ENCODE data around the gene OR8G5. TPM values are rescaled to one million over a fixed set of nuclear protein-coding genes. Genes with fewer than 3 reads are reported as not detected.

Gene OR8G5
- total RNA-seq, 4 donors from 2014 or later = not detected

DNA sequence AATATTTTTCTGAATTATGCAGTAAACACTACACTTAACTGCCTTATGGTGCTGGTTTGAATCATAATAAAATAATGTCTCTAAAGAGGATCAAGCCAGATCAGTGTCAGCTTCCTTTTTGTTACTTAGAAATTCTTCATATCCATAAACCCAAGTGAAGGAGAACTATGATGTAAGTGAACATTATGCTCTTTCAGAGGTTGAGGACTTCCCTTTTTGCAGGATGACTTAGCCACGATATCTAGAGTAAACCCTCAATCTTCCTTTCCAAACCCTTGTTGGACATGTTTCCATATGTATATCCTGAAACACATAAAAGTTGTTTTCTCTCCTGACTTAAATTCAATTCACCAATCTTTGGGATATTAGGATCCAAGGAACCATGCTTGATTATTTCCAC is 38.5 kb downstream of the OR8G5 start:
- no peak overlapping the region for H3K27ac ChIP-seq
- no peaks in the 10 kb centered on the region for H3K4me1 ChIP-seq
- H3K36me3 ChIP-seq = no peaks in the 10 kb centered on the region
- 63 to 77% methylated on average over 1 of the region's 1 CpG for WGBS, 2 donors
- TF ChIP-seq, protein P1, sequence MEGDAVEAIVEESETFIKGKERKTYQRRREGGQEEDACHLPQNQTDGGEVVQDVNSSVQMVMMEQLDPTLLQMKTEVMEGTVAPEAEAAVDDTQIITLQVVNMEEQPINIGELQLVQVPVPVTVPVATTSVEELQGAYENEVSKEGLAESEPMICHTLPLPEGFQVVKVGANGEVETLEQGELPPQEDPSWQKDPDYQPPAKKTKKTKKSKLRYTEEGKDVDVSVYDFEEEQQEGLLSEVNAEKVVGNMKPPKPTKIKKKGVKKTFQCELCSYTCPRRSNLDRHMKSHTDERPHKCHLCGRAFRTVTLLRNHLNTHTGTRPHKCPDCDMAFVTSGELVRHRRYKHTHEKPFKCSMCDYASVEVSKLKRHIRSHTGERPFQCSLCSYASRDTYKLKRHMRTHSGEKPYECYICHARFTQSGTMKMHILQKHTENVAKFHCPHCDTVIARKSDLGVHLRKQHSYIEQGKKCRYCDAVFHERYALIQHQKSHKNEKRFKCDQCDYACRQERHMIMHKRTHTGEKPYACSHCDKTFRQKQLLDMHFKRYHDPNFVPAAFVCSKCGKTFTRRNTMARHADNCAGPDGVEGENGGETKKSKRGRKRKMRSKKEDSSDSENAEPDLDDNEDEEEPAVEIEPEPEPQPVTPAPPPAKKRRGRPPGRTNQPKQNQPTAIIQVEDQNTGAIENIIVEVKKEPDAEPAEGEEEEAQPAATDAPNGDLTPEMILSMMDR (IDR thresholded peaks at IDR 0.05) = no peak
- TF ChIP-seq EP300 (IDR thresholded peaks at IDR 0.05) (no peak), POLR2A (IDR thresholded peaks at IDR 0.05) (no peak)
- H3K9me3 ChIP-seq = peaks cover 0 to 6% (median 0%) of the 10 kb centered on the region in 4 donors
- no peak overlapping the region for H3K4me3 ChIP-seq
- DNase-seq (ENCODE audit: low spot score in 2 of 2) = no peak
- H3K27me3 ChIP-seq = no peaks in the 10 kb centered on the region

DNA sequence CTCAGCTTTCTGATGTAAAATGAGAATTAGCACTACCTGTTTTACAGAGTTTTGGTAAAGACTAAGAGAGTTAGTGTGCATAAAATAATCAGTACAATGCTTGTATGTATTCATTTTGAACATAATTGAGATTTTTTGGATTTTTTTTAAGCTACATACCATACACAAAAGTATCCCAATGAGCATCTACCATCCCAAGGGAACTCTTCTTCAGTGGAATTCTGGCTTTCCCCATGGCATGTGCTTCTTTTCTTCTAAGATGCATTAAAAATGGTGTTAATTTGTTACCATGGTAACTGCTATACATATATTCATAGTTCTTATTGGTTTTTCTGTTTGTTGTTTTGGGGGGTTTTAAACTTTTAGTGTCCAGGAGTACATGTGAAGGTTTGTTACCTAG is 39.8 kb downstream of the OR8G5 start:
- Histone ChIP-seq H3K36me3 (no peaks in the 10 kb centered on the region), H3K27ac (no peak overlapping the region), H3K27me3 (no peaks in the 10 kb centered on the region), H3K9me3 (no peaks in the 10 kb centered on the region), H3K4me1 (no peaks in the 10 kb centered on the region), H3K4me3 (no peak overlapping the region)
- DNase-seq (ENCODE audit: low spot score in 2 of 2) = no peak
- no peak for TF ChIP-seq EP300 (IDR thresholded peaks at IDR 0.05)
- no peak for TF ChIP-seq POLR2A (IDR thresholded peaks at IDR 0.05)
- TF ChIP-seq, protein P1 (IDR thresholded peaks at IDR 0.05) = no peak

DNA sequence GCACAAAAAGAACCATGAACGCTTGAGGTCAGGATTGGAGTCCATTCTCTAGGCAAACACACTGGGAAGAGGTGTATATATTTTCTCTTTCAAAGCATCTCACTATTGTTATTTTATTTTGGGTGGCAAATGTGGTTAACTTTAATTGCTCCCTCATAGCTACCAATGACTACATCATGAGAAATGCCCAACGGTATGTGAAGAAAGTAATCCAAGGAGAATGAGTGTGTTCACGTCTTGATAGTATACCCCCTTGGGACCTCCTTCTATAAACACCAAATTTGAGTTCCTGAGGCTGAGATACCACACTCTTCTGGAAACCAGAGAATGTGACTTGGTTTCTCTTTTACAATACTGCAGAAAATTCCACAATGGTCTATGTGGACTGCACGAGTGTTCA is 41.7 kb downstream of the OR8G5 start:
- 78 to 82% methylated on average over 4 of the region's 4 CpGs for WGBS, 2 donors
- H3K36me3 ChIP-seq = no peaks in the 10 kb centered on the region
- no peaks in the 10 kb centered on the region for H3K9me3 ChIP-seq
- H3K27me3 ChIP-seq = no peaks in the 10 kb centered on the region
- no peak for DNase-seq (ENCODE audit: low spot score in 2 of 2)
- no peak for TF ChIP-seq POLR2A (IDR thresholded peaks at IDR 0.05)
- TF ChIP-seq EP300 (IDR thresholded peaks at IDR 0.05) = no peak
- TF ChIP-seq, protein P1 (IDR thresholded peaks at IDR 0.05) = no peak
- H3K4me3 ChIP-seq = no peak overlapping the region
- no peaks in the 10 kb centered on the region for H3K4me1 ChIP-seq
- H3K27ac ChIP-seq = no peak overlapping the region

DNA sequence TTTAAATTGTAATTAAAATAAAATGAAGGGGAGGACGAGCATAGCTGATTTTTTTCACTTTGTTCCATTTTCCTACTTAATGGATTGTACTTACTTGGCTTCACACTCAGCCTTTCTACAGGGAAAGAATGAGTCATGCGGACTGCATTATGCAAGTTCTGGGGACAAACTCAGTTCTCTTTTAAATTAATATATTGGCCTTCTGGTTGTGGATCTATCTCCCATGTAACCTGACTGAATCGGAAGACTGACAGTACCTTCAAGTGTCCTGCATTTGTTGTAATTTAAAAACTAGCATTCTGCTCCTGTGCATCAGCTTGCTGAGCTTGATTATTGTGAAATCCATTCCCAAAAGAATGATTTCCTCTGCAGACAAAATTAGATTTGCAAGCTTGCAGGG is 45.4 kb downstream of the OR8G5 start:
- Histone ChIP-seq H3K36me3 (no peaks in the 10 kb centered on the region), H3K4me3 (no peak overlapping the region), H3K27me3 (no peaks in the 10 kb centered on the region), H3K27ac (no peak overlapping the region), H3K4me1 (no peaks in the 10 kb centered on the region), H3K9me3 (no peaks in the 10 kb centered on the region)
- no peak for DNase-seq (ENCODE audit: low spot score in 2 of 2)
- 60 to 65% methylated on average over 3 of the region's 3 CpGs for WGBS, 2 donors
- TF ChIP-seq, protein P1 (IDR thresholded peaks at IDR 0.05) = no peak
- no peak for TF ChIP-seq EP300 (IDR thresholded peaks at IDR 0.05)
- TF ChIP-seq POLR2A (IDR thresholded peaks at IDR 0.05) = no peak

DNA sequence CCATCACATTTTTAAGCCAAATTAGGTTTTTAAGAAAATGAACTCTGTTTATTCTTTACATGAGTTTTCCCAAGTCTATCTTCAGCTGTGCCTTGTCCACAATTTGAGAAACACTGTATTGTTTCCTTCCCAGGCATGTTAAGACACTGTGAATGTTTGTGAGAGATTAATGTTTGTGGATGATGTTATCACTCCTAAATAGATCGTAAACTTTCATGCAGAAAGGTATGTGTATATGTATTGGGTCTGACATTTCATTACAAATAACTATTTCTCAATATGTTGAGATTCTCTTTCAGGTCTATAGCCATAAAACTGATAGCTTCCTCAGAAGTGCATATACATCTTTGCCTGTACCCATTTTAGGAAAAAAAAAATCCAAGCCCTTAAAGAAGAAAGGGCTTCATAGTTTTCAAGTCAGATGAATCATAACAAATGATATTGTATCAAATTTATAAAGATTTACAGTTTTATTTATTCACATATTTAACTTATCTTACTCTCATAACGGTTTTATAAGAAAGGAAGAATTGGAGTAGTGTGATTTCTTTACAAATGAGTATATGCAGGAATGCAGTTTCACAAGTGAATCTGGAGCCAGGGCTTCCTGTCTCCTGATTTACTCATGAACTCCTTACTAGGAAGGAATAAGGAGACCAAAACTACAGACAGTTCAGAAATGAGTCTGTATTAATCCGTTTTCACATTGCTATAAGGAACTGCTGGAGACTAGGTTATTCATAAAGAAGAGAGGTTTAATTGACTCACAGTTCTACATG is 46.4 kb downstream of the OR8G5 start:
- TF ChIP-seq, protein P1 (IDR thresholded peaks at IDR 0.05) = no peak
- TF ChIP-seq POLR2A (IDR thresholded peaks at IDR 0.05) (no peak), EP300 (IDR thresholded peaks at IDR 0.05) (no peak)
- DNase-seq (ENCODE audit: low spot score in 2 of 2) = no peak
- H3K9me3 ChIP-seq = no peaks in the 10 kb centered on the region
- H3K4me1 ChIP-seq = no peaks in the 10 kb centered on the region
- no peak overlapping the region for H3K4me3 ChIP-seq
- H3K36me3 ChIP-seq = no peaks in the 10 kb centered on the region
- 48 to 54% methylated on average over 3 of the region's 3 CpGs for WGBS, 2 donors
- H3K27me3 ChIP-seq = no peaks in the 10 kb centered on the region
- H3K27ac ChIP-seq = no peak overlapping the region
